SK-N-SH (cell line): ENCODE measurements around the gene ID4. TPM values are rescaled to one million over a fixed set of nuclear protein-coding genes. Genes with fewer than 3 reads are reported as not detected.

Experiments
- CTCF ChIA-PET: fragments of 300-600, 350-600 bp; formaldehyde crosslinking; extraction: SDS; loops from one replicate; lab custom pipeline; 2021; lab: Yijun Ruan, JAX
- POLR2A ChIA-PET: fragments of 350-600 bp; sonication (Branson Sonifier 250); formaldehyde crosslinking; extraction: SDS; loops from one replicate; lab custom pipeline; 2020; ENCODE audit warnings: antibody characterized with exemption, inconsistent platforms; lab: Yijun Ruan, JAX
- DNase-seq: peaks from one replicate; pipeline ENCODE4 v3.0.0; 2012
- H2AFZ ChIP-seq: fragments of 200-600 bp; sonication (generic); 2 replicates; pipeline ENCODE4 v1.8.1; 2016; ENCODE audit warnings: antibody characterized with exemption, mild to moderate bottlenecking, low read depth
- H3F3A ChIP-seq: fragments of 200-600 bp; sonication (generic); replicated peaks from 2 replicates; pipeline ENCODE3; 2016; ENCODE audit warnings: antibody characterized with exemption, mild to moderate bottlenecking; ENCODE audit not compliant: insufficient read depth
- H3K27ac ChIP-seq, 2 experiments: fragments of 200-500 bp in 1 of 2; fragments of 200-600 bp in 1 of 2; sonication (Bioruptor generic) in 1 of 2; sonication (generic), shearing (Covaris generic) in 1 of 2; 2 replicates each; pipeline versions ENCODE4 v1.5.1 to v1.6.1; 2014 to 2016; ENCODE audit warnings: low read depth in 2 of 2, inconsistent platforms in 1 of 2, low read length in 1 of 2, mild to moderate bottlenecking in 1 of 2, mixed read lengths in 1 of 2
- H3K27me3 ChIP-seq: fragments of 200-600 bp; sonication (generic), shearing (Covaris generic); 2 replicates; pipeline ENCODE4 v1.6.1; 2016; ENCODE audit warnings: mixed run types; ENCODE audit not compliant: insufficient read depth
- H3K36me3 ChIP-seq, 2 experiments: fragments of 200-500 bp in 1 of 2; fragments of 200-600 bp in 1 of 2; sonication (Bioruptor generic) in 1 of 2; sonication (generic) in 1 of 2; replicated peaks in 1 of 2; 2 replicates each; pipeline versions ENCODE3 to v1.5.1; 2014 to 2016; ENCODE audit warnings: low read length in 1 of 2, mild to moderate bottlenecking in 1 of 2; ENCODE audit not compliant: insufficient read depth in 2 of 2, control insufficient read depth in 1 of 2
- H3K4me1 ChIP-seq, 2 experiments: fragments of 200-500 bp in 1 of 2; fragments of 200-600 bp in 1 of 2; sonication (Bioruptor generic) in 1 of 2; sonication (generic), shearing (Covaris generic) in 1 of 2; 2 replicates each; pipeline versions ENCODE4 v1.5.1 to v1.6.1; 2014 to 2016; ENCODE audit warnings: low read depth in 1 of 2, low read length in 1 of 2, mixed run types in 1 of 2; ENCODE audit not compliant: insufficient read depth in 2 of 2, control insufficient read depth in 1 of 2
- H3K4me2 ChIP-seq: fragments of 200-600 bp; sonication (generic), shearing (Covaris generic); 2 replicates; pipeline ENCODE4 v1.6.1; 2017; ENCODE audit warnings: mixed run types
- H3K4me3 ChIP-seq, 2 experiments: fragments of 200-500 bp in 1 of 2; fragments of 200-600 bp in 1 of 2; sonication (Bioruptor generic) in 1 of 2; sonication (generic), shearing (Covaris generic) in 1 of 2; 2 replicates each; pipeline versions ENCODE4 v1.5.1 to v1.8.1; 2014 to 2016; ENCODE audit warnings: low read depth in 2 of 2, inconsistent platforms in 1 of 2, low read length in 1 of 2, mild to moderate bottlenecking in 1 of 2, mixed read lengths in 1 of 2, moderate library complexity in 1 of 2
- H3K79me2 ChIP-seq: fragments of 200-600 bp; sonication (generic); 2 replicates; pipeline ENCODE4 v1.8.1; 2017; ENCODE audit warnings: mild to moderate bottlenecking; ENCODE audit not compliant: insufficient read depth
- H3K9ac ChIP-seq: fragments of 200-600 bp; sonication (generic); 2 replicates; pipeline ENCODE4 v1.6.1; 2017; ENCODE audit warnings: mixed run types
- H3K9me2 ChIP-seq: fragments of 200-600 bp; sonication (generic); 2 replicates; pipeline ENCODE4 v1.6.1; 2017; ENCODE audit warnings: mixed run types
- H3K9me3 ChIP-seq: fragments of 200-600 bp; sonication (generic); 2 replicates; pipeline ENCODE4 v1.6.1; 2017; ENCODE audit warnings: mixed run types, mild to moderate bottlenecking, moderate library complexity
- H4K20me1 ChIP-seq: fragments of 200-600 bp; sonication (generic); 2 replicates; pipeline ENCODE4 v1.6.1; 2017; ENCODE audit warnings: mild to moderate bottlenecking, mixed run types; ENCODE audit not compliant: insufficient read depth
- CHD2 ChIP-seq: fragments of 150-350 bp; IDR thresholded peaks from 2 replicates; pipeline ENCODE4 v1.6.1; 2018; ENCODE audit warnings: low read length; ENCODE audit not compliant: partially characterized antibody
- CTCF ChIP-seq: fragments of 200-600 bp; sonication (generic); IDR thresholded peaks from 2 replicates; pipeline ENCODE4 v1.6.1; 2017; ENCODE audit warnings: antibody characterized with exemption, mild to moderate bottlenecking, moderate library complexity
- ELF1 ChIP-seq: IDR thresholded peaks from 2 replicates; pipeline ENCODE4 v1.4.0; 2012
- EZH2phosphoT487 ChIP-seq: fragments of 200-600 bp; sonication (generic); IDR thresholded peaks from 2 replicates; pipeline ENCODE4 v1.6.1; 2017; ENCODE audit warnings: low read depth, mixed run types, mild to moderate bottlenecking, antibody characterized with exemption, moderate library complexity, borderline replicate concordance
- FOSL2 ChIP-seq: IDR thresholded peaks from 2 replicates; pipeline ENCODE4 v1.4.0; 2012; ENCODE audit warnings: low read depth, mild to moderate bottlenecking, moderate library complexity, borderline replicate concordance
- FOXJ3 ChIP-seq: sonication (generic); formaldehyde crosslinking; IDR thresholded peaks from 2 replicates; pipeline ENCODE4 v1.5.1; 2020; ENCODE audit warnings: mild to moderate bottlenecking, missing genetic modification reagents
- GABPA ChIP-seq: IDR thresholded peaks from 2 replicates; pipeline ENCODE4 v1.4.0; 2012; ENCODE audit warnings: low read depth, mild to moderate bottlenecking
- GATA2 ChIP-seq: sonication (generic); formaldehyde crosslinking; IDR thresholded peaks from 2 replicates; pipeline ENCODE4 v1.5.0; 2020; ENCODE audit warnings: mild to moderate bottlenecking, missing genetic modification reagents
- JUND ChIP-seq: IDR thresholded peaks from 2 replicates; pipeline ENCODE4 v1.4.0; 2012
- MEF2A ChIP-seq: IDR thresholded peaks from 2 replicates; pipeline ENCODE4 v1.4.0; 2012; ENCODE audit warnings: low read depth, borderline replicate concordance
- MXI1 ChIP-seq: IDR thresholded peaks from 2 replicates; pipeline ENCODE4 v1.6.1; 2012; ENCODE audit warnings: mild to moderate bottlenecking, low read depth, low read length, improper control_type of control experiment
- POLR2AphosphoS5 ChIP-seq: IDR thresholded peaks from 2 replicates; pipeline ENCODE4 v1.6.1; 2012; ENCODE audit warnings: low read depth, low read length
- RCOR1 ChIP-seq: fragments of 150-350 bp; IDR thresholded peaks from 2 replicates; pipeline ENCODE4 v1.6.1; 2017; ENCODE audit warnings: antibody characterized with exemption, low read length
- RFX5 ChIP-seq: IDR thresholded peaks from 2 replicates; pipeline ENCODE4 v1.6.1; 2012; ENCODE audit warnings: mild to moderate bottlenecking, improper control_type of control experiment, low read length
- RXRA ChIP-seq: IDR thresholded peaks from 2 replicates; pipeline ENCODE4 v1.4.0; 2012; ENCODE audit warnings: low read depth, mild to moderate bottlenecking, borderline replicate concordance
- TAF1 ChIP-seq: IDR thresholded peaks from 2 replicates; pipeline ENCODE4 v1.6.1; 2012; ENCODE audit warnings: low read depth, mild to moderate bottlenecking, low read length, moderate library complexity, borderline replicate concordance
- TCF12 ChIP-seq: IDR thresholded peaks from 2 replicates; pipeline ENCODE4 v1.4.0; 2012
- TEAD4 ChIP-seq: IDR thresholded peaks from 2 replicates; pipeline ENCODE4 v1.4.0; 2012; ENCODE audit warnings: mild to moderate bottlenecking, borderline replicate concordance; ENCODE audit not compliant: insufficient read depth
- YY1 ChIP-seq: IDR thresholded peaks from 2 replicates; pipeline ENCODE4 v1.4.0; 2012; ENCODE audit warnings: low read depth, mild to moderate bottlenecking
- WGBS: methylation state at CpG from one replicate; pipeline ENCODE4 v1.1.6; 2017; ENCODE audit warnings: low lambda C conversion rate; 5-methylcytosine and 5-hydroxymethylcytosine counted together
- polyA plus RNA-seq, 3 experiments: library from polyadenylated mRNA; depleted of rRNA; stranded (reverse); fragments of >200 nt; gene quantifications; 2 replicates each; pipeline ENCODE4 v1.2.3, GENCODE V29; 2012
- TF ChIP-seq, protein P1 (sequence below): fragments of 150-350 bp; IDR thresholded peaks from 2 replicates; pipeline ENCODE4 v1.6.1; 2016; ENCODE audit warnings: mild to moderate bottlenecking, low read depth, low read length
- TF ChIP-seq, protein P2 (sequence below): IDR thresholded peaks from 2 replicates; pipeline ENCODE4 v1.4.0; 2012; ENCODE audit warnings: low read depth
- TF ChIP-seq, protein P3 (sequence below): IDR thresholded peaks from 2 replicates; pipeline ENCODE4 v1.4.0; 2012; ENCODE audit warnings: low read depth, borderline replicate concordance
- TF ChIP-seq, protein P4 (sequence below): IDR thresholded peaks from 2 replicates; pipeline ENCODE4; 2012

ID4 gene, protein sequence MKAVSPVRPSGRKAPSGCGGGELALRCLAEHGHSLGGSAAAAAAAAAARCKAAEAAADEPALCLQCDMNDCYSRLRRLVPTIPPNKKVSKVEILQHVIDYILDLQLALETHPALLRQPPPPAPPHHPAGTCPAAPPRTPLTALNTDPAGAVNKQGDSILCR
- 4.0 and 4.9 TPM in 2 replicates for polyA plus RNA-seq (2012; rRNA removed)
- polyA plus RNA-seq (2012; cell fraction: cytosol; rRNA removed), result 2.1 and 3.1 TPM in 2 replicates
- polyA plus RNA-seq (2012; cell fraction: nucleus; rRNA removed), result 13.3 and 16.5 TPM in 2 replicates

DNA sequence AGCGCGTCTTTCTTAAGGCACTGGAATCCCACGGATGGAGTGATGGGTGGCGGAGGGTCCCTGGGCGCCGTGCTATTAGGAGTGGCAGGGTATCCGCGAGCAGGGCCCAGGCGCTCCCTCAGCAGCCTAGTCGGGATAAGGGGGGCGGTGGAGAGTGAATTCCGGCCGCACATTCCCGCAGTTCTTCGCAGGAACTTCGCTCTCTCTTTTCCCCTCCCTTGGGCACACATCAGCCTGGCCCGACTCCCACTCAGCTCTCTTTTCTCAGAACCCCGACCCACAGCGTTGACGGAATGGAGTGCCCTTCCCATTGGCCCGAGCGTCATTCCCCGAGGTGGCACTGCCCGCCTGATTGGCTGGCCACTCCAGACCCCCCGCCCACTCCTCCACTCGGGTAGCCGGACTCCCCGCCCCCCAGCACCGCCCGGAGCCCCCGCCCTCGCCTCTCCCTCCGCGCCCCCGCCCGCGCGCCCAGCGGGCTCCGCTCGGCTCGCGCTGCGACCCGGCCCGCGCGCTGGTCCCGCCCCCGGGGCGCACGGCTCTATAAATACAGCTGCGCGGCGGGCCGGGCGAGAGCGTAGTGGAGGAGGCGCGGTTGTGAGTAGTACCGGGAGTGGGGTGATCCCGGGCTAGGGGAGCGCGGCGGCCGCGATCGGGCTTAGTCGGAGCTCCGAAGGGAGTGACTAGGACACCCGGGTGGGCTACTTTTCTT lies at the start of gene ID4:
ID4 (plus strand) TSS at position 572 of the 712 bp plus-strand sequence. CDS start 385 bp downstream, outside the sequence.
- Histone ChIP-seq H4K20me1 (peaks cover 25% of the 10 kb centered on the region), H3K79me2 (peaks cover 30% of the 10 kb centered on the region), H3K9ac (peak within 1 kb of the TSS; percentile 79; the same call in 1 of the 2 replicates), H3F3A (no peaks in the 10 kb centered on the region), H3K4me3 (peak within 1 kb of the TSS; percentile 50 to 75), H3K27me3 (no peaks in the 10 kb centered on the region; the same call in 1 of the 2 replicates), H3K9me2 (no peaks in the 10 kb centered on the region), H3K4me2 (peak within 1 kb of the TSS; percentile 90), H2AFZ (peak within 1 kb of the TSS; percentile 73), H3K27ac (peak within 1 kb of the TSS; percentile 53 to 81; a peak in 3 of 4 replicates), H3K36me3 (peaks cover 0 to 10% of the 10 kb centered on the region in 2 experiments), H3K4me1 (peaks cover 0 to 14% of the 10 kb centered on the region in 2 experiments; a peak in 2 of 4 replicates), H3K9me3 (no peaks in the 10 kb centered on the region)
- TF ChIP-seq, protein P1, sequence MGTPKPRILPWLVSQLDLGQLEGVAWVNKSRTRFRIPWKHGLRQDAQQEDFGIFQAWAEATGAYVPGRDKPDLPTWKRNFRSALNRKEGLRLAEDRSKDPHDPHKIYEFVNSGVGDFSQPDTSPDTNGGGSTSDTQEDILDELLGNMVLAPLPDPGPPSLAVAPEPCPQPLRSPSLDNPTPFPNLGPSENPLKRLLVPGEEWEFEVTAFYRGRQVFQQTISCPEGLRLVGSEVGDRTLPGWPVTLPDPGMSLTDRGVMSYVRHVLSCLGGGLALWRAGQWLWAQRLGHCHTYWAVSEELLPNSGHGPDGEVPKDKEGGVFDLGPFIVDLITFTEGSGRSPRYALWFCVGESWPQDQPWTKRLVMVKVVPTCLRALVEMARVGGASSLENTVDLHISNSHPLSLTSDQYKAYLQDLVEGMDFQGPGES, result no peak
- TF ChIP-seq MXI1 (no peak), TCF12 (no peak), RCOR1 (no peak), CHD2 (no peak), POLR2AphosphoS5 (peak; percentile 76), GATA2 (no peak), MEF2A (no peak), RFX5 (no peak), TEAD4 (no peak), EZH2phosphoT487 (no peak), ELF1 (no peak), TAF1 (peak; percentile 64; the same call in 1 of the 2 replicates), JUND (no peak), RXRA (no peak), CTCF (no peak), FOXJ3 (CRISPR knock-in tag) (no peak), YY1 (no peak), FOSL2 (no peak), GABPA (no peak)
- TF ChIP-seq, protein P2, sequence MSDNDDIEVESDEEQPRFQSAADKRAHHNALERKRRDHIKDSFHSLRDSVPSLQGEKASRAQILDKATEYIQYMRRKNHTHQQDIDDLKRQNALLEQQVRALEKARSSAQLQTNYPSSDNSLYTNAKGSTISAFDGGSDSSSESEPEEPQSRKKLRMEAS, result peak; percentile 60
- TF ChIP-seq, protein P3, sequence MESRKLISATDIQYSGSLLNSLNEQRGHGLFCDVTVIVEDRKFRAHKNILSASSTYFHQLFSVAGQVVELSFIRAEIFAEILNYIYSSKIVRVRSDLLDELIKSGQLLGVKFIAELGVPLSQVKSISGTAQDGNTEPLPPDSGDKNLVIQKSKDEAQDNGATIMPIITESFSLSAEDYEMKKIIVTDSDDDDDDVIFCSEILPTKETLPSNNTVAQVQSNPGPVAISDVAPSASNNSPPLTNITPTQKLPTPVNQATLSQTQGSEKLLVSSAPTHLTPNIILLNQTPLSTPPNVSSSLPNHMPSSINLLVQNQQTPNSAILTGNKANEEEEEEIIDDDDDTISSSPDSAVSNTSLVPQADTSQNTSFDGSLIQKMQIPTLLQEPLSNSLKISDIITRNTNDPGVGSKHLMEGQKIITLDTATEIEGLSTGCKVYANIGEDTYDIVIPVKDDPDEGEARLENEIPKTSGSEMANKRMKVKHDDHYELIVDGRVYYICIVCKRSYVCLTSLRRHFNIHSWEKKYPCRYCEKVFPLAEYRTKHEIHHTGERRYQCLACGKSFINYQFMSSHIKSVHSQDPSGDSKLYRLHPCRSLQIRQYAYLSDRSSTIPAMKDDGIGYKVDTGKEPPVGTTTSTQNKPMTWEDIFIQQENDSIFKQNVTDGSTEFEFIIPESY, result no peak
- TF ChIP-seq, protein P4, sequence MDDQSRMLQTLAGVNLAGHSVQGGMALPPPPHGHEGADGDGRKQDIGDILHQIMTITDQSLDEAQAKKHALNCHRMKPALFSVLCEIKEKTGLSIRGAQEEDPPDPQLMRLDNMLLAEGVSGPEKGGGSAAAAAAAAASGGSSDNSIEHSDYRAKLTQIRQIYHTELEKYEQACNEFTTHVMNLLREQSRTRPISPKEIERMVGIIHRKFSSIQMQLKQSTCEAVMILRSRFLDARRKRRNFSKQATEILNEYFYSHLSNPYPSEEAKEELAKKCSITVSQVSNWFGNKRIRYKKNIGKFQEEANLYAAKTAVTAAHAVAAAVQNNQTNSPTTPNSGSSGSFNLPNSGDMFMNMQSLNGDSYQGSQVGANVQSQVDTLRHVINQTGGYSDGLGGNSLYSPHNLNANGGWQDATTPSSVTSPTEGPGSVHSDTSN, result no peak
- DNase-seq, result peak; percentile 90
- ChIA-PET POLR2A (no interaction called here), CTCF (interaction anchor here (1.6 kb wide), 1 partner anchor 15 kb away, joined by 6 read pairs; no protein-coding TSS in a partner anchor)
- 6% methylated on average over 24 of the region's 71 CpGs for WGBS
